Gastroesophageal sphincter (tissue), 4 donors: ENCODE data around the gene CD19. TPM values are rescaled to one million over a fixed set of nuclear protein-coding genes. Genes with fewer than 3 reads are reported as not detected.

ENCODE experiments used
- ATAC-seq: fragments of 150-250 bp; one replicate; pipeline ENCODE4 v1.9.1; 2016; ENCODE audit warnings: mild to moderate bottlenecking, moderate library complexity
- H3K27ac ChIP-seq, 4 donors: fragments of 200-600 bp; sonication (generic) in 3 of 4; 1 replicate in 3 of 4; 2 replicates in 1 of 4; pipeline ENCODE4 v1.5.1; 2016 to 2019
- H3K27me3 ChIP-seq: fragments of 200-600 bp; sonication (generic); one replicate; pipeline ENCODE4 v1.5.1; 2019
- H3K36me3 ChIP-seq, 2 donors: fragments of 200-600 bp; sonication (generic); one replicate each; pipeline ENCODE4 v1.5.1; 2019; ENCODE audit warnings: control low read depth in 1 of 2
- H3K4me1 ChIP-seq, 3 donors: fragments of 200-600 bp; sonication (generic); 1 replicate in 2 of 3; 2 replicates in 1 of 3; pipeline ENCODE4 v1.5.1; 2016 to 2019; ENCODE audit warnings: control low read depth in 2 of 3
- H3K4me3 ChIP-seq, 2 donors: fragments of 200-600 bp; sonication (generic); one replicate each; pipeline ENCODE4 v1.5.1; 2019; ENCODE audit warnings: mild to moderate bottlenecking in 1 of 2, moderate library complexity in 1 of 2
- H3K9me3 ChIP-seq, 3 donors: fragments of 200-600 bp; sonication (generic); one replicate each; pipeline ENCODE4 v1.5.1; 2017 to 2019; ENCODE audit warnings: control low read depth in 2 of 3
- EP300 ChIP-seq: sonication (generic); formaldehyde crosslinking; IDR thresholded peaks from one replicate; pipeline ENCODE4 v1.6.1; 2017; ENCODE audit warnings: antibody characterized with exemption, mild to moderate bottlenecking
- POLR2A ChIP-seq, 2 donors: fragments of 450-650 bp; IDR thresholded peaks; one replicate each; pipeline ENCODE4 v1.6.1; 2017; ENCODE audit warnings: antibody characterized with exemption in 2 of 2, mild to moderate bottlenecking in 2 of 2, moderate library complexity in 1 of 2
- POLR2AphosphoS5 ChIP-seq: sonication (generic); formaldehyde crosslinking; IDR thresholded peaks from one replicate; pipeline ENCODE4 v1.6.1; 2017; ENCODE audit warnings: antibody characterized with exemption
- WGBS, 2 donors: methylation state at CpG; one replicate each; pipeline ENCODE4 v1.1.5; 2018; ENCODE audit warnings: low coverage in 1 of 2; 5-methylcytosine and 5-hydroxymethylcytosine counted together
- total RNA-seq, 4 donors: library from RNA; depleted of rRNA; stranded (reverse); fragments of >200 nt; gene quantifications; one replicate each; pipeline ENCODE4 v1.1.0, GENCODE V29; 2016
- TF ChIP-seq, protein P1 (sequence below), 4 experiments: fragments of 200-600 bp in 2 of 4; fragments of 450-650 bp in 2 of 4; sonication (generic) in 1 of 4; IDR thresholded peaks; one replicate each; pipeline ENCODE4 v1.5.1; 2017 to 2019; ENCODE audit warnings: antibody characterized with exemption in 4 of 4, mild to moderate bottlenecking in 2 of 4, moderate library complexity in 2 of 4

CD19 gene
- total RNA-seq, 4 donors from 2014 or later: not detected

DNA sequence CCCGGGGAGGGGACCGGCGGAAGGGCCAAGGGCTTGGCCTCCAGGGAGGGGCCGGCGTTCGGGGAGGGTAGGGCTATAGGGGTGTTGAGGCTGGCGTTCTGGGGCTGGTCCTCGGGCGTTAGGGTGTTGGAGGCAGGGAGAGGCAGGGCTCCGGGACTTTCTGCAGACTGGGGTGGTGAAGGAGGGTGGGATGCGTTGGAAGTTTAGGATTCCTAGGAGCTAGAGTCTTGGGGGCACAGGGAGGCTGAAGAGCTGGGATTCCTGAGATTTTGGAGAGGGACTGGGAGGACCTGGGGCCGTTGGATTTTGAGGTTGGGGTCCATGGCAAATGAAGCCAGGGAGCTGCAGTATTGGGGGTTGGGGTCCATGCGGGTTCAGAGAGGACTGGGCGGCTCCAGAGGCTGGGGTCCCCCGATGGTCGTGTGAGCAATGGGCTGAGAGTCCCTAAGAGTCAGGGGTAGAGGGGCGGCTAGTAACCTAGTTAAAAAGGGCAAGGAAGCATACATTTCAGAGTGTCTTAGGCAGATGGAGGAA, 19.7 kb downstream of the CD19 start:
- Histone ChIP-seq H3K4me1 (peaks cover 0 to 28% (median 9%) of the 10 kb centered on the region in 3 donors), H3K36me3 (peaks cover 0 to 43% of the 10 kb centered on the region in 2 donors), H3K4me3 (peak overlapping the region; percentile 62 to 97), H3K27ac (peak overlapping the region; percentile 44 to 90 (median 88)), H3K27me3 (no peaks in the 10 kb centered on the region), H3K9me3 (no peaks in the 10 kb centered on the region)
- TF ChIP-seq POLR2A (IDR thresholded peaks at IDR 0.05): no peak
- no peak for TF ChIP-seq EP300
- TF ChIP-seq POLR2AphosphoS5: no peak
- TF ChIP-seq, protein P1, sequence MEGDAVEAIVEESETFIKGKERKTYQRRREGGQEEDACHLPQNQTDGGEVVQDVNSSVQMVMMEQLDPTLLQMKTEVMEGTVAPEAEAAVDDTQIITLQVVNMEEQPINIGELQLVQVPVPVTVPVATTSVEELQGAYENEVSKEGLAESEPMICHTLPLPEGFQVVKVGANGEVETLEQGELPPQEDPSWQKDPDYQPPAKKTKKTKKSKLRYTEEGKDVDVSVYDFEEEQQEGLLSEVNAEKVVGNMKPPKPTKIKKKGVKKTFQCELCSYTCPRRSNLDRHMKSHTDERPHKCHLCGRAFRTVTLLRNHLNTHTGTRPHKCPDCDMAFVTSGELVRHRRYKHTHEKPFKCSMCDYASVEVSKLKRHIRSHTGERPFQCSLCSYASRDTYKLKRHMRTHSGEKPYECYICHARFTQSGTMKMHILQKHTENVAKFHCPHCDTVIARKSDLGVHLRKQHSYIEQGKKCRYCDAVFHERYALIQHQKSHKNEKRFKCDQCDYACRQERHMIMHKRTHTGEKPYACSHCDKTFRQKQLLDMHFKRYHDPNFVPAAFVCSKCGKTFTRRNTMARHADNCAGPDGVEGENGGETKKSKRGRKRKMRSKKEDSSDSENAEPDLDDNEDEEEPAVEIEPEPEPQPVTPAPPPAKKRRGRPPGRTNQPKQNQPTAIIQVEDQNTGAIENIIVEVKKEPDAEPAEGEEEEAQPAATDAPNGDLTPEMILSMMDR (IDR thresholded peaks at IDR 0.05): no peak
- 0 to 3% methylated on average over 4 to 7 of the region's 17 CpGs for WGBS, 2 donors
- no peak for ATAC-seq

DNA sequence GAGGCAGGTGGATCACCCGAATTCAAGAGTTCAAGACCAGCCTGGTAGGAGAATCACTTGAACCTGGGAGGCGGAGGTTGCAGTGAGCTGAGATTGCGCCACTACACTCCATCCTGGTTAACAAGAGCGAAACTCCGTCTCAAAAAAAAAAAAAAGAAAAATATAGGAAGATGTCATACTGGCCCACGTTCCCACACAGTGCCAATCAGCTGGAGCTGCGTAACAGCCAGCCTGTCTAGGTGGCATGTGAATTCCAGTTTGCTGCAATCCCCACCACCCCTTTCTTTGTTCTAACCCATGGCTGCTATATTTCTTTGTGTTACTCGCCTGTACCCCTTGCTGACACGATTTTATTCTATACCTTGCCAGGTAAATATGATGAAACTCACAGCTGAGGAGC, 26.4 kb downstream of the CD19 start:
- ATAC-seq: no peak
- Histone ChIP-seq H3K9me3 (no peaks in the 10 kb centered on the region), H3K27me3 (no peaks in the 10 kb centered on the region), H3K4me3 (no peak overlapping the region), H3K36me3 (peaks cover 0 to 100% of the 10 kb centered on the region in 2 donors), H3K27ac (no peak overlapping the region), H3K4me1 (peaks cover 0 to 2% (median 0%) of the 10 kb centered on the region in 3 donors)
- TF ChIP-seq, protein P1 (IDR thresholded peaks at IDR 0.05): no peak
- TF ChIP-seq EP300: no peak
- TF ChIP-seq POLR2A (IDR thresholded peaks at IDR 0.05): no peak
- TF ChIP-seq POLR2AphosphoS5: no peak
- 91 to 92% methylated on average over 8 of the region's 9 CpGs for WGBS, 2 donors

DNA sequence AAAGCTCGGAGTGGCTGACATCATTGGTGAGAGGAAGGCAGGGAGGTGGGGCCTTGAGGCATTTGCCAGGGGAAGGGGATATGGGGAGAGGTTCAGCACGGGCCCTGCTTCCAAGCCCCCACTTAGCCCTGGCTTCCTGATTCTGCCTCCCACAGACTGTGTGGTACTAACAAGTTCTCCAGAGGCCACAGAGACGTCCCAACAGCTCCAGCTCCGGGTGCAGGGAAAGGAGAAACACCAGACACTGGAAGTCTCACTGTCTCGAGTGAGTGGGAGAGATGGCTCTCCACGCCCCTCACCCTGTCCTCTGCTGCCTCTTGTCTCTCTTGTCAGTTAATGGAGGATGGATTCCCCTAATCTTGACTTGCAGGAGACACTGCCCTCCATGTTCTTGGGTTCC, 27.1 kb downstream of the CD19 start:
- TF ChIP-seq EP300 (no peak), POLR2A (IDR thresholded peaks at IDR 0.05) (no peak)
- TF ChIP-seq, protein P1 (IDR thresholded peaks at IDR 0.05): no peak
- no peak overlapping the region for H3K27ac ChIP-seq
- H3K27me3 ChIP-seq: no peaks in the 10 kb centered on the region
- no peak for ATAC-seq
- H3K9me3 ChIP-seq: no peaks in the 10 kb centered on the region
- peaks cover 0 to 100% of the 10 kb centered on the region in 2 donors for H3K36me3 ChIP-seq
- no peaks in the 10 kb centered on the region for H3K4me1 ChIP-seq
- no peak overlapping the region for H3K4me3 ChIP-seq
- 95% methylated on average over 6 of the region's 6 CpGs; no CpG with 5 or more reads in 1 of the 2 donors for WGBS, 2 donors

DNA sequence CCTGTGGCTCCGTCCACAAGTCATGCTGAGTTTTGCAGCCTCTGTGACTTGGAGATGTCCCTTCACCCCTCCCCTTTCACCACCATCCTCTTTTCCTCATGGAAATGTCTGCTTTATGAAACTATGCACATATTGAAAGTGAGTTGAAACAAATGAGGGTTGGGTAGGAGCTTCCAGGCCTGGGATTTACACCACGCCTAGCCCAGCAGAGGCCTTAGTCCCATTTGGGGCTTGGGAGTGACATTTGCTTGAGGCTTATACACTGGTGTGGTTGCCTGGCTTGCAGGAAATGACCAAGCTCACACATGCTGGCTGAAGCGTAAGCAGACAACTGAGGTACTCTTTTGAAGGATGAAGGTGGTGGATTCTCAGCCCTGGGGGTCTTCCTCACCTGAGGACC, 32.3 kb downstream of the CD19 start:
- H3K27ac ChIP-seq: no peak overlapping the region
- TF ChIP-seq POLR2AphosphoS5 (no peak), POLR2A (IDR thresholded peaks at IDR 0.05) (no peak), EP300 (no peak)
- TF ChIP-seq, protein P1 (IDR thresholded peaks at IDR 0.05): no peak
- no peaks in the 10 kb centered on the region for H3K4me1 ChIP-seq
- no peak for ATAC-seq
- no peaks in the 10 kb centered on the region for H3K9me3 ChIP-seq
- no peaks in the 10 kb centered on the region for H3K27me3 ChIP-seq
- H3K36me3 ChIP-seq: peaks cover 0 to 70% of the 10 kb centered on the region in 2 donors
- 75 to 100% methylated on average over 1 of the region's 3 CpGs for WGBS, 2 donors
- no peak overlapping the region for H3K4me3 ChIP-seq

DNA sequence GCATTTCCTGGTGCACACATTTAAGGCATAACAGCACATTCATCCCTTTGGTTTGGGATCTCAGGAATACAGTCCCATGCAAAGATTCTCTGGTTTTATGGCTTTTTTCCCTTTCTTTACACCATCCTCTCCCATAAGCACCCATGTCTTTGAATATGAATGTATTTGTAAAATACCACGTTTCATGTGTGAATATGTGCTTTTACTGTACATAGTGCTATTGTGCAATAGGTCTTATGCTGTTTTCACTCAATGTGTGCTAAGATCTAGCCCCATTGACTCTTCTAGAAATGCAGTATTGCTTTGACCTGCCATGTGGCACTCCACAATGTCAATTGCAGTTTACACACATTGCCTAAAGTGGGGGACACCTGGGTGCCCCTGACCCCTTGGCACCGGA, 32.7 kb downstream of the CD19 start:
- 78 to 81% methylated on average over 2 of the region's 2 CpGs for WGBS, 2 donors
- Histone ChIP-seq H3K4me1 (no peaks in the 10 kb centered on the region), H3K36me3 (peaks cover 0 to 65% of the 10 kb centered on the region in 2 donors), H3K27ac (no peak overlapping the region), H3K9me3 (no peaks in the 10 kb centered on the region), H3K4me3 (no peak overlapping the region), H3K27me3 (no peaks in the 10 kb centered on the region)
- no peak for ATAC-seq
- TF ChIP-seq POLR2A (IDR thresholded peaks at IDR 0.05) (no peak), EP300 (no peak), POLR2AphosphoS5 (no peak)
- TF ChIP-seq, protein P1 (IDR thresholded peaks at IDR 0.05): no peak
